AG09309 (cell line): ENCODE measurements around the gene GOLGA3.
A peak's percentile ranks its signal among the peaks of the same experiment; 100 is the strongest.
"Not testable (repeated sequence)": the region's sequence is repeated elsewhere in the genome, so short reads cannot be mapped to it uniquely, and the experiment has no call there.

ENCODE experiments used
- DNase-seq: peaks from one replicate; pipeline ENCODE4 v3.0.0-alpha.2; 2010; ENCODE audit warnings: low read depth
- H3K4me3 ChIP-seq: 2 replicates; pipeline ENCODE4 v1.5.1; 2011; ENCODE audit warnings: mild to moderate bottlenecking, low read depth, low read length, moderate library complexity; ENCODE audit not compliant: control insufficient read depth
- CTCF ChIP-seq: IDR thresholded peaks from 2 replicates; pipeline ENCODE4 v1.5.1; 2011; ENCODE audit warnings: mild to moderate bottlenecking, low read depth, low read length, inconsistent platforms; ENCODE audit not compliant: insufficient read depth, control insufficient read depth; ENCODE audit errors: missing control alignments

GOLGA3 gene

GRCh38 chr12:132869551-132869950 lies 40.9 kb upstream of the GOLGA3 start:
- no peak overlapping the region for H3K4me3 ChIP-seq
- TF ChIP-seq CTCF, result no peak
- DNase-seq, result no peak

GRCh38 chr12:132866251-132866828 lies 37.7 kb upstream of the GOLGA3 start:
- TF ChIP-seq CTCF, result no peak
- DNase-seq, result peak; percentile 23
- H3K4me3 ChIP-seq, result no peak overlapping the region

GRCh38 chr12:132861558-132861957 lies 32.9 kb upstream of the GOLGA3 start:
- no peak for TF ChIP-seq CTCF
- DNase-seq, result no peak
- no peak overlapping the region for H3K4me3 ChIP-seq

DNA sequence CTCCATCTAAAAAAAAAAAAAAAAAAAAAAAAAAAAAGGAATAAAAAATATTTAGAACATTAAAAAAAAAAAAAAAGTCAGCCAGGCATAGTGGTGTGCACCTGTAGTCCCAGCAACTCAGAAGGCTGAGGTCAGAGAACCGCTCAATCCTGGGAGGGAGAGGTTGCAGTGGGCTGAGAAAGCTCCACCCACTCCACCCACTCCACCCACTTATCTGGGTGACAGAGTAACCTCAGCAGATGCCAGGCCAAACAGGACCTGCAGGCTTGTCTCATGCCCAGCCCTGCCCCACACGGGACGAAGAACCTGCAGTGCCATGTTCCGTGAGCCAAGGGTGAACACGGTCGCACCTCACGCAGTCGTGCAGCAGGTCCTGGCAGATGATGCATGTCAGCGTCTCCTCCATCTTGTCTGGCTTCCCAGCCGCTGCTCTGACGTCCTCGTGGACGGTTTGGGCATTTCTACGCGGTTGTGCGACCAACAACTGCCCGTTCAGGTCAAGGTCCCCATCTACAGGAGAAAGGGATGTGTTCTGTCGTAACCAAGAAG lies 30.1 kb upstream of the GOLGA3 start:
- TF ChIP-seq CTCF, result no peak
- DNase-seq, result no peak
- no peak overlapping the region for H3K4me3 ChIP-seq

- not testable (repeated sequence) for H3K4me3 ChIP-seq, DNase-seq
These were observed 28.4 kb upstream of the GOLGA3 start for GRCh38 chr12:132857019-132857418.

DNA sequence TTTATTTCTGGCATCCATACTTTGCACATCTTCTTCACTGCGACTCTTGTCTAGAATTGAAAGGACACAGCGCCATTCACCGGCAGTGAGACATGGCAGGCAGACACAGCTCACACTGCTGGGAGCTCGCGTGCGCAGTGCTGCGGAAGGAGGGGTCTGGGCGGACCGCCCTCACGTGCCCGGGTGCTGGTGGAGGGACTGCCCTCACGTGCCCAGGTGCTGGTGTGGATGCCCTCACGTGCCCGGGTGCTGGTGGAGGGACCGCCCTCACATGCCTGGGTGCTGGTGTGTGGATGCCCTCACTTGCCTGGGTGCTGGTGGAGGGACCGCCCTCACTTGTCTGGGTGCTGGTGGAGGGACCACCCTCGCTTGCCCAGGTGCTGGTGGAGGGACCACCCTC lies 27.9 kb upstream of the GOLGA3 start:
- no peak for TF ChIP-seq CTCF
- no peak for DNase-seq
- H3K4me3 ChIP-seq, result no peak overlapping the region

GRCh38 chr12:132855211-132855610 lies 26.5 kb upstream of the GOLGA3 start:
- not testable (repeated sequence) for H3K4me3 ChIP-seq, DNase-seq
